DND-41 (cell line): ENCODE results near the gene LRRTM4.

ENCODE experiments used
- ATAC-seq: fragments of 200-7000 bp; cut with Tn5 transposase; 3 replicates; pipeline ENCODE4 v1.9.1; 2021; ENCODE audit warnings: low read depth; ENCODE audit not compliant: insufficient read depth
- DNase-seq: peaks from one replicate; pipeline ENCODE4 v3.0.0-alpha.2; 2020
- H2AFZ ChIP-seq: 2 replicates; pipeline ENCODE4 v1.6.0; 2012; ENCODE audit warnings: low read depth, low read length
- H3K27ac ChIP-seq: 2 replicates; pipeline ENCODE4 v1.5.1; 2012; ENCODE audit warnings: low read length, inconsistent platforms
- H3K27me3 ChIP-seq: fragments of 200-600 bp; sonication (generic); 2 replicates; pipeline ENCODE4 v1.6.0; 2012; ENCODE audit warnings: low read length, mild to moderate bottlenecking, inconsistent platforms; ENCODE audit not compliant: insufficient read depth, poor library complexity
- H3K36me3 ChIP-seq: 2 replicates; pipeline ENCODE4 v1.5.1; 2012; ENCODE audit warnings: low read length, inconsistent platforms; ENCODE audit not compliant: insufficient read depth
- H3K4me1 ChIP-seq: 2 replicates; pipeline ENCODE4 v1.5.1; 2012; ENCODE audit warnings: mild to moderate bottlenecking, low read length; ENCODE audit not compliant: insufficient read depth
- H3K4me2 ChIP-seq: 2 replicates; pipeline ENCODE4 v1.6.0; 2012; ENCODE audit warnings: mild to moderate bottlenecking, moderate library complexity, low read length, inconsistent platforms; ENCODE audit not compliant: insufficient read depth
- H3K4me3 ChIP-seq, 2 experiments: fragments of 200-600 bp in 1 of 2; shearing (Covaris generic) in 1 of 2; 2 replicates each; pipeline ENCODE4 v1.5.1; 2012 to 2016; ENCODE audit warnings: inconsistent platforms in 2 of 2, low read length in 2 of 2, mild to moderate bottlenecking in 2 of 2, low read depth in 1 of 2, moderate library complexity in 1 of 2
- H3K79me2 ChIP-seq: 2 replicates; pipeline ENCODE4 v1.6.0; 2012; ENCODE audit warnings: low read length, inconsistent platforms; ENCODE audit not compliant: insufficient read depth
- H3K9ac ChIP-seq: 2 replicates; pipeline ENCODE4 v1.6.0; 2012; ENCODE audit warnings: low read depth, mild to moderate bottlenecking, inconsistent platforms, low read length, moderate library complexity
- H3K9me3 ChIP-seq: 2 replicates; pipeline ENCODE4 v1.5.1; 2012; ENCODE audit warnings: low read length, moderate library complexity, mild to moderate bottlenecking, inconsistent platforms; ENCODE audit not compliant: insufficient read depth, severe bottlenecking
- H4K20me1 ChIP-seq: 2 replicates; pipeline ENCODE4 v1.6.0; 2012; ENCODE audit warnings: low read length; ENCODE audit not compliant: insufficient read depth
- EZH2 ChIP-seq: IDR thresholded peaks from 3 replicates; pipeline ENCODE4 v1.6.1; 2012; ENCODE audit warnings: borderline replicate concordance, low read depth, mild to moderate bottlenecking, moderate library complexity, low read length, inconsistent platforms; ENCODE audit not compliant: severe bottlenecking
- TF ChIP-seq, protein P1 (sequence below): IDR thresholded peaks from 2 replicates; pipeline ENCODE4 v1.5.1; 2012; ENCODE audit warnings: borderline replicate concordance, low read length, moderate library complexity, mild to moderate bottlenecking; ENCODE audit not compliant: poor library complexity, severe bottlenecking; ENCODE audit errors: extremely low read depth

Gene LRRTM4

DNA sequence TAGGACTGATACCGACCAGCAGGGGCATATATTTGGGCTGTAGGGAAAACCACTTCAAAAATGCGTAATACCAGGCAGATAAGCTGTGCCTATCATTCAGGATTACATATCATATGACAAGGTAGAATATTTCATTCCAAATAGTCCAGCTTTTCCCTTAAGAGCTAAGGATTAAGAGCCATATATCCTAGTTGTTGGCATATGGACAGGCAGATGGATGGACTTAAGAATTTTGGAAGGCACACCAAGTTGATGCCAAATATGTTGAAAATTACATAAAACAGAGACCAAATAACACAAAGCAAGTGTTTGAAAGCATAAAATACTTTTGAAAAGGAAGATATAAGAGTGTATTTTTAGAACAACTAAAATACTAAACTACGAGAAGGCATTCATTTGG, 52.1 kb downstream of the LRRTM4 start:
- no peaks in the 10 kb centered on the region for H3K9me3 ChIP-seq

DNA sequence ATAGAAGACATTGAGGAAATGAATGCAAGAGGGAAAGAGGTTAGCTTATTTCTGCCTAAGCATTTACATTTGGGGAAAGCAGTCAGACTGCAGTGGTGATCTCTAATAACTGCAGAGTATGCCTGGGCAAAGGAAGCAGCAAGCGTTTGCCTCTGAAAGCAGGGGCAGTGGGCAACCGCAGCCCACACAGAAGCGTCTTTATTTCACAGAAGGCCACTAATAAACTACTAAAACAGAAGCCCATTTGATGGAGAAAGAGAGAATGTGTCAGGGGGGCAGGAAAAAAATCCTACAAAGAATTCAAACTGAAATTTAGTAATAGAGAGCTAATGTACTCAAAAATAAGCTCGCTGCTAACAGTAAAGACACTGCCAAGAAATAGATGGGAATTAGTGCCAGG, 53.1 kb downstream of the LRRTM4 start:
- DNase-seq (no peak), ATAC-seq (no peak)
- no peak overlapping the region for H3K27ac ChIP-seq
- H4K20me1 ChIP-seq, result no peaks in the 10 kb centered on the region
- H3K4me3 ChIP-seq, result no peak overlapping the region
- H3K9me3 ChIP-seq, result no peaks in the 10 kb centered on the region
- TF ChIP-seq EZH2, result no peak
- TF ChIP-seq, protein P1, sequence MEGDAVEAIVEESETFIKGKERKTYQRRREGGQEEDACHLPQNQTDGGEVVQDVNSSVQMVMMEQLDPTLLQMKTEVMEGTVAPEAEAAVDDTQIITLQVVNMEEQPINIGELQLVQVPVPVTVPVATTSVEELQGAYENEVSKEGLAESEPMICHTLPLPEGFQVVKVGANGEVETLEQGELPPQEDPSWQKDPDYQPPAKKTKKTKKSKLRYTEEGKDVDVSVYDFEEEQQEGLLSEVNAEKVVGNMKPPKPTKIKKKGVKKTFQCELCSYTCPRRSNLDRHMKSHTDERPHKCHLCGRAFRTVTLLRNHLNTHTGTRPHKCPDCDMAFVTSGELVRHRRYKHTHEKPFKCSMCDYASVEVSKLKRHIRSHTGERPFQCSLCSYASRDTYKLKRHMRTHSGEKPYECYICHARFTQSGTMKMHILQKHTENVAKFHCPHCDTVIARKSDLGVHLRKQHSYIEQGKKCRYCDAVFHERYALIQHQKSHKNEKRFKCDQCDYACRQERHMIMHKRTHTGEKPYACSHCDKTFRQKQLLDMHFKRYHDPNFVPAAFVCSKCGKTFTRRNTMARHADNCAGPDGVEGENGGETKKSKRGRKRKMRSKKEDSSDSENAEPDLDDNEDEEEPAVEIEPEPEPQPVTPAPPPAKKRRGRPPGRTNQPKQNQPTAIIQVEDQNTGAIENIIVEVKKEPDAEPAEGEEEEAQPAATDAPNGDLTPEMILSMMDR, result no peak
- no peak overlapping the region for H2AFZ ChIP-seq
- no peaks in the 10 kb centered on the region for H3K4me1 ChIP-seq
- H3K9ac ChIP-seq, result no peak overlapping the region
- H3K27me3 ChIP-seq, result no peaks in the 10 kb centered on the region
- H3K4me2 ChIP-seq, result no peak overlapping the region
- H3K36me3 ChIP-seq, result no peaks in the 10 kb centered on the region
- no peaks in the 10 kb centered on the region for H3K79me2 ChIP-seq

More for the DNA sequence above, 52.1 kb downstream of the LRRTM4 start:
- Histone ChIP-seq H2AFZ (no peak overlapping the region), H3K4me3 (no peak overlapping the region), H3K79me2 (no peaks in the 10 kb centered on the region), H4K20me1 (no peaks in the 10 kb centered on the region), H3K36me3 (no peaks in the 10 kb centered on the region), H3K4me1 (no peaks in the 10 kb centered on the region), H3K27ac (no peak overlapping the region), H3K4me2 (no peak overlapping the region), H3K27me3 (no peaks in the 10 kb centered on the region), H3K9ac (no peak overlapping the region)
- ATAC-seq (no peak), DNase-seq (no peak)
- TF ChIP-seq, protein P1, result no peak
- TF ChIP-seq EZH2, result no peak

DNA sequence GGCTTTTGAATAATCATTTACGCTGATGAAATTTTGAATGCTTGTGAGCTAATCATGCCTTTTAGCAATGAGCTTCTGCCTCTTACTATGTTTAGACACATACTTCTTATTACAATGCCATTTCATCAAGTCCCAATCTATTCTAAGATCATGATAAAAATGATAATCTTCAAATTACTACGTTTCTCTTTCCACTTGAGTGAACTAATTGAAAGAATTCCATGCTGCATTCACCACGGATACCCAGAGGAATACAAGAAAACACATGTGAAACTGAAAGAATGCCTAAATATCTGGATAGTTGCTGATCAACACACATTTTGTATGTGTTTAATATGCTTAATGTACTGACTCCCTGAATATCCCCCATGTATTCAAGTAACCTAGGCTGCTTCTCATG, 62.3 kb downstream of the LRRTM4 start:
- Histone ChIP-seq H3K36me3 (no peaks in the 10 kb centered on the region), H3K9me3 (no peaks in the 10 kb centered on the region), H3K27ac (no peak overlapping the region), H4K20me1 (no peaks in the 10 kb centered on the region), H3K4me1 (no peaks in the 10 kb centered on the region), H3K79me2 (no peaks in the 10 kb centered on the region), H3K4me2 (no peak overlapping the region), H2AFZ (no peak overlapping the region), H3K27me3 (no peaks in the 10 kb centered on the region), H3K4me3 (no peak overlapping the region), H3K9ac (no peak overlapping the region)
- TF ChIP-seq, protein P1, result no peak
- no peak for TF ChIP-seq EZH2
- ATAC-seq (no peak), DNase-seq (no peak)

GRCh38 chr2:77458216-77458615, 64.0 kb downstream of the LRRTM4 start:
- TF ChIP-seq, protein P1, result no peak
- no peak for TF ChIP-seq EZH2
- no peak for ATAC-seq
- H3K27ac ChIP-seq, result no peak overlapping the region
- no peak overlapping the region for H3K4me3 ChIP-seq
- H3K4me2 ChIP-seq, result no peak overlapping the region
- H3K9ac ChIP-seq, result no peak overlapping the region
- H3K79me2 ChIP-seq, result no peaks in the 10 kb centered on the region
- no peak for DNase-seq
- H3K27me3 ChIP-seq, result no peaks in the 10 kb centered on the region
- H3K4me1 ChIP-seq, result no peaks in the 10 kb centered on the region
- no peaks in the 10 kb centered on the region for H3K9me3 ChIP-seq
- H2AFZ ChIP-seq, result no peak overlapping the region
- H3K36me3 ChIP-seq, result no peaks in the 10 kb centered on the region
- H4K20me1 ChIP-seq, result no peaks in the 10 kb centered on the region
